H9 (cell line): Measurements from ENCODE around the gene SP3. TPM values are rescaled to one million over a fixed set of nuclear protein-coding genes. Genes with fewer than 3 reads are reported as not detected.

Experiments
- DNase-seq: peaks from one replicate; pipeline ENCODE4 v3.0.0-alpha.2; 2017
- H2AFZ ChIP-seq: one replicate; pipeline ENCODE4 v1.6.1; 2013; ENCODE audit warnings: mild to moderate bottlenecking, low read length, control low read depth, moderate library complexity
- H2AK5ac ChIP-seq: 2 replicates; pipeline ENCODE4 v1.6.1; 2013; ENCODE audit warnings: low read length, control low read depth, mixed read lengths; ENCODE audit not compliant: insufficient read length
- H2BK120ac ChIP-seq: one replicate; pipeline ENCODE4 v1.6.1; 2013; ENCODE audit warnings: low read depth, mild to moderate bottlenecking, low read length, control low read depth, inconsistent platforms; ENCODE audit not compliant: poor library complexity, severe bottlenecking
- H2BK12ac ChIP-seq: 2 replicates; pipeline ENCODE4 v1.6.1; 2013; ENCODE audit warnings: low read length, control low read depth, mixed read lengths, low read depth; ENCODE audit not compliant: insufficient read length
- H2BK15ac ChIP-seq: 2 replicates; pipeline ENCODE4 v1.6.1; 2013; ENCODE audit warnings: low read depth, low read length, control low read depth
- H2BK20ac ChIP-seq: one replicate; pipeline ENCODE4 v1.6.1; 2013; ENCODE audit warnings: low read depth, mild to moderate bottlenecking, low read length, control low read depth, inconsistent platforms; ENCODE audit not compliant: poor library complexity, severe bottlenecking
- H2BK5ac ChIP-seq: 2 replicates; pipeline ENCODE4 v1.6.1; 2013; ENCODE audit warnings: low read length, control low read depth, mixed read lengths; ENCODE audit not compliant: insufficient read length
- H3K14ac ChIP-seq: 2 replicates; pipeline ENCODE4 v1.6.1; 2013; ENCODE audit warnings: low read length, control low read depth; ENCODE audit not compliant: insufficient read depth
- H3K18ac ChIP-seq: 2 replicates; pipeline ENCODE4 v1.6.1; 2013; ENCODE audit warnings: low read depth, mild to moderate bottlenecking, mixed read lengths, low read length, control low read depth; ENCODE audit not compliant: insufficient read length
- H3K23ac ChIP-seq: 2 replicates; pipeline ENCODE4 v1.6.1; 2013; ENCODE audit warnings: low read length, control low read depth, mixed read lengths, low read depth; ENCODE audit not compliant: insufficient read length
- H3K23me2 ChIP-seq: 2 replicates; pipeline ENCODE4 v1.6.1; 2013; ENCODE audit warnings: low read depth, mild to moderate bottlenecking, mixed read lengths, low read length, control low read depth; ENCODE audit not compliant: insufficient read length, poor library complexity, severe bottlenecking
- H3K27ac ChIP-seq: 2 replicates; pipeline ENCODE4 v1.5.1; 2013; ENCODE audit warnings: low read length, control low read depth, mixed read lengths, low read depth; ENCODE audit not compliant: insufficient read length
- H3K27me3 ChIP-seq: 2 replicates; pipeline ENCODE4 v1.6.1; 2013; ENCODE audit warnings: low read length, control low read depth, inconsistent platforms; ENCODE audit not compliant: insufficient read depth
- H3K4ac ChIP-seq: 2 replicates; pipeline ENCODE4 v1.6.1; 2013; ENCODE audit warnings: low read depth, mild to moderate bottlenecking, control low read depth, inconsistent platforms, low read length, moderate library complexity
- H3K4me1 ChIP-seq: 2 replicates; pipeline ENCODE4 v1.6.1; 2013; ENCODE audit warnings: low read length, control low read depth, inconsistent platforms; ENCODE audit not compliant: insufficient read depth
- H3K4me2 ChIP-seq: 2 replicates; pipeline ENCODE4 v1.6.1; 2013; ENCODE audit warnings: low read length, control low read depth, mixed read lengths; ENCODE audit not compliant: insufficient read length, insufficient read depth
- H3K56ac ChIP-seq: 2 replicates; pipeline ENCODE4 v1.6.1; 2013; ENCODE audit warnings: low read depth, mild to moderate bottlenecking, mixed read lengths, low read length, control low read depth; ENCODE audit not compliant: insufficient read length
- H3K79me1 ChIP-seq: 2 replicates; pipeline ENCODE4 v1.6.1; 2013; ENCODE audit warnings: low read depth, mild to moderate bottlenecking, moderate library complexity, low read length, control low read depth, inconsistent platforms; ENCODE audit not compliant: insufficient read depth, poor library complexity, severe bottlenecking
- H3K79me2 ChIP-seq: 2 replicates; pipeline ENCODE4 v1.6.1; 2013; ENCODE audit warnings: low read length, control low read depth, inconsistent platforms; ENCODE audit not compliant: insufficient read depth
- H3K9ac ChIP-seq: 2 replicates; pipeline ENCODE4 v1.6.1; 2013; ENCODE audit warnings: low read length, control low read depth, mixed read lengths; ENCODE audit not compliant: insufficient read length; ENCODE audit errors: extremely low read depth
- H3K9me3 ChIP-seq: one replicate; pipeline ENCODE4 v1.6.1; 2013; ENCODE audit warnings: low read depth, low read length, inconsistent platforms; ENCODE audit not compliant: control insufficient read depth
- H3T11ph ChIP-seq: one replicate; pipeline ENCODE4 v1.6.1; 2013; ENCODE audit warnings: mild to moderate bottlenecking, low read length, control low read depth, inconsistent platforms
- H4K20me1 ChIP-seq: one replicate; pipeline ENCODE4 v1.6.1; 2013; ENCODE audit not compliant: control insufficient read depth, insufficient read length, insufficient read depth
- H4K5ac ChIP-seq: 2 replicates; pipeline ENCODE4 v1.6.1; 2013; ENCODE audit warnings: low read depth, mild to moderate bottlenecking, mixed read lengths, low read length, control low read depth; ENCODE audit not compliant: insufficient read length
- H4K8ac ChIP-seq: replicated peaks from 2 replicates; pipeline ENCODE4 v1.6.1; 2013; ENCODE audit warnings: low read length, control low read depth, mixed read lengths, low read depth; ENCODE audit not compliant: insufficient read length
- H4K91ac ChIP-seq: 2 replicates; pipeline ENCODE4 v1.6.1; 2013; ENCODE audit warnings: low read depth, mild to moderate bottlenecking, moderate library complexity, mixed read lengths, low read length, control low read depth; ENCODE audit not compliant: insufficient read length
- H3K27ac Mint-ChIP-seq, 3 experiments: 2 replicates in 2 of 3; 3 replicates in 1 of 3; pipeline ENCODE4 v1.8.0; 2020 to 2021; ENCODE audit warnings: mixed read lengths in 3 of 3, mild to moderate bottlenecking in 1 of 3, moderate library complexity in 1 of 3
- H3K27me3 Mint-ChIP-seq: 2 replicates; pipeline ENCODE4 v1.8.0; 2021; ENCODE audit warnings: low read depth, mild to moderate bottlenecking, moderate library complexity, mixed read lengths
- H3K36me3 Mint-ChIP-seq, 3 experiments: 2 replicates in 2 of 3; 3 replicates in 1 of 3; pipeline ENCODE4 v1.8.0; 2020 to 2021; ENCODE audit warnings: low read depth in 3 of 3, mixed read lengths in 3 of 3; ENCODE audit not compliant: insufficient read depth in 1 of 3
- H3K4me1 Mint-ChIP-seq, 2 experiments: 2 replicates each; pipeline ENCODE4 v1.8.0; 2020; ENCODE audit warnings: mixed read lengths in 2 of 2
- H3K4me3 Mint-ChIP-seq, 2 experiments: 2 replicates in 1 of 2; 3 replicates in 1 of 2; pipeline ENCODE4 v1.8.0; 2020 to 2021; ENCODE audit warnings: mild to moderate bottlenecking in 2 of 2, mixed read lengths in 2 of 2, moderate library complexity in 1 of 2
- H3K9me3 Mint-ChIP-seq, 2 experiments: 2 replicates in 1 of 2; 3 replicates in 1 of 2; pipeline ENCODE4 v1.8.0; 2020; ENCODE audit warnings: mild to moderate bottlenecking in 2 of 2, mixed read lengths in 2 of 2, moderate library complexity in 1 of 2
- WGBS: extraction: QIAGEN DNeasy Blood & Tissue Kit; methylation state at CpG from one replicate; pipeline ENCODE4 v1.1.7; 2013; ENCODE audit warnings: missing lambda C conversion rate, low lambda C conversion rate, mixed read lengths; ENCODE audit not compliant: insufficient read length; ENCODE audit errors: extremely low coverage; 5-methylcytosine and 5-hydroxymethylcytosine counted together
- total RNA-seq: library from RNA; stranded (reverse); gene quantifications from 2 replicates; pipeline ENCODE4 v1.2.1, GENCODE V29; 2021
- TF ChIP-seq, protein P1 (sequence below): fragments of 200-600 bp; sonication (generic); conservative IDR thresholded peaks from 3 replicates; pipeline ENCODE4 v1.8.0; 2021; ENCODE audit warnings: antibody characterized with exemption, mild to moderate bottlenecking

The SP3 gene
- total RNA-seq, 1 experiment from 2014 or later: 86.3 TPM

DNA sequence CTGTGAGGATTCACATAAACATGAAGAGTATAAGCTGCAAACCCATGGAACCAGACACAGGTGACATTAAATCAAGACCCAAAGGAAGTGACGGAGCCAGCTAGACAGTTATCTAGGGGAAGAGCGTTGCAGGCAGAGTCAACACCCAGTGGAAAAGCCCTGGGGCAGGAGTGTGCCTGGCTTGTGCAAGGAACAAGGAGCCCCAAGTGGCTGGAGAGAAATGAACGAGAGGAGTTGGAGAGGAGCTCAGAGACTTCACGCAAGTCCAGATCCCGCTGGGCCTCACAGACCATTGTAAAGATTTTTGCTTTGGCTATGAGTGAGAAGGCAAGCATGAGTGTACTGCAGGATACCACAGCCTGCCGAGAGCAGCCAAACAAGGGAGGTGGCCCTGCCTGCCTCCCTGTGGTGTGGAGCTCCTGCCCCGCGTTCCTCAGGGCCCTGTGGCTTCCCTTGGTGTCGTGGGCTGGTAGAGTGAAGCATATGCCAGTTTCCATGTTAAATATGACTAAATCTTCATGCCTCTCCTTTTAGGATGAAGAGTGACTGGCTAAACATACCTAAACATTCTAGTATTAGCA is 88.2 kb downstream of the SP3 start:
- no peaks in the 10 kb centered on the region for H3K79me1 ChIP-seq
- H3K27ac Mint-ChIP-seq: no peak overlapping the region
- no peaks in the 10 kb centered on the region for H3K9me3 ChIP-seq
- no peak overlapping the region for H4K8ac ChIP-seq
- no peak overlapping the region for H3K23ac ChIP-seq
- no peak overlapping the region for H3K4ac ChIP-seq
- no peaks in the 10 kb centered on the region for H3K23me2 ChIP-seq
- H3K36me3 Mint-ChIP-seq: no peaks in the 10 kb centered on the region; a peak in 1 of 7 replicates
- H3K4me1 ChIP-seq: no peaks in the 10 kb centered on the region
- no peak overlapping the region for H3K4me2 ChIP-seq
- H3K27me3 ChIP-seq: no peaks in the 10 kb centered on the region
- no peak overlapping the region for H3K4me3 Mint-ChIP-seq
- H3T11ph ChIP-seq: no peak overlapping the region
- H3K56ac ChIP-seq: no peak overlapping the region
- no peaks in the 10 kb centered on the region for H3K79me2 ChIP-seq
- no peak overlapping the region for H2AFZ ChIP-seq
- H2AK5ac ChIP-seq: no peak overlapping the region
- no peak overlapping the region for H3K14ac ChIP-seq
- H2BK12ac ChIP-seq: no peak overlapping the region
- peaks cover 3 to 6% of the 10 kb centered on the region in 2 experiments; a peak in 2 of 4 replicates for H3K4me1 Mint-ChIP-seq
- H3K9ac ChIP-seq: no peak overlapping the region
- peaks cover 3% of the 10 kb centered on the region; the same call in 1 of the 2 replicates for H3K27me3 Mint-ChIP-seq
- H4K91ac ChIP-seq: no peak overlapping the region
- no peak overlapping the region for H2BK120ac ChIP-seq
- no peaks in the 10 kb centered on the region for H3K9me3 Mint-ChIP-seq
- no peak overlapping the region for H3K27ac ChIP-seq
- no peak overlapping the region for H3K18ac ChIP-seq
- no peak overlapping the region for H2BK5ac ChIP-seq
- no peak overlapping the region for H2BK20ac ChIP-seq
- no peaks in the 10 kb centered on the region for H4K20me1 ChIP-seq
- TF ChIP-seq, protein P1, sequence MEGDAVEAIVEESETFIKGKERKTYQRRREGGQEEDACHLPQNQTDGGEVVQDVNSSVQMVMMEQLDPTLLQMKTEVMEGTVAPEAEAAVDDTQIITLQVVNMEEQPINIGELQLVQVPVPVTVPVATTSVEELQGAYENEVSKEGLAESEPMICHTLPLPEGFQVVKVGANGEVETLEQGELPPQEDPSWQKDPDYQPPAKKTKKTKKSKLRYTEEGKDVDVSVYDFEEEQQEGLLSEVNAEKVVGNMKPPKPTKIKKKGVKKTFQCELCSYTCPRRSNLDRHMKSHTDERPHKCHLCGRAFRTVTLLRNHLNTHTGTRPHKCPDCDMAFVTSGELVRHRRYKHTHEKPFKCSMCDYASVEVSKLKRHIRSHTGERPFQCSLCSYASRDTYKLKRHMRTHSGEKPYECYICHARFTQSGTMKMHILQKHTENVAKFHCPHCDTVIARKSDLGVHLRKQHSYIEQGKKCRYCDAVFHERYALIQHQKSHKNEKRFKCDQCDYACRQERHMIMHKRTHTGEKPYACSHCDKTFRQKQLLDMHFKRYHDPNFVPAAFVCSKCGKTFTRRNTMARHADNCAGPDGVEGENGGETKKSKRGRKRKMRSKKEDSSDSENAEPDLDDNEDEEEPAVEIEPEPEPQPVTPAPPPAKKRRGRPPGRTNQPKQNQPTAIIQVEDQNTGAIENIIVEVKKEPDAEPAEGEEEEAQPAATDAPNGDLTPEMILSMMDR: no peak
- WGBS: no CpG with 5 or more reads among the region's 9 CpGs
- no peak for DNase-seq
- no peak overlapping the region for H2BK15ac ChIP-seq
- no peak overlapping the region for H4K5ac ChIP-seq
